Measurements from ENCODE around the gene KLF16. TPM values are rescaled to one million over a fixed set of nuclear protein-coding genes. Genes with fewer than 3 reads are reported as not detected.

The KLF16 gene
- polyA plus RNA-seq, 3 donors = 0.51 to 23.3 (median 0.67) TPM

- peaks cover 73% of the 10 kb centered on the region for H3K79me2 ChIP-seq (ENCODE audit: insufficient read depth, low read length)
- H3K4me3 ChIP-seq (replicated peaks in 1 of 3; ENCODE audit: low read depth in 2 of 3, low read length in 3 of 3) = peak overlapping the region in 1 of 3 experiments; percentile 96
- H3K36me3 Mint-ChIP-seq = peaks cover 11 to 48% of the 10 kb centered on the region in 2 donors
- intact Hi-C loops (cut with micrococcal nuclease) = no loop called here
- no peaks in the 10 kb centered on the region for H3K27me3 ChIP-seq (ENCODE audit: control insufficient read depth in 2 of 2, insufficient read depth in 2 of 2, low read length in 2 of 2)
- peaks cover 1 to 2% (median 2%) of the 10 kb centered on the region in 3 donors for H3K27me3 Mint-ChIP-seq (ENCODE audit: low read depth in 3 of 3)
- H3K4me1 ChIP-seq (ENCODE audit: control insufficient read depth in 1 of 2, insufficient read depth in 2 of 2, low read length in 2 of 2) = peaks cover 18 to 34% of the 10 kb centered on the region in 2 donors
- peaks cover 11 to 30% of the 10 kb centered on the region in 2 donors for H3K36me3 ChIP-seq (replicated peaks in 1 of 2; ENCODE audit: control insufficient read depth in 1 of 2, insufficient read depth in 2 of 2, low read length in 2 of 2)
- no peaks in the 10 kb centered on the region for H3K9me3 Mint-ChIP-seq
- no peaks in the 10 kb centered on the region for H3K9me3 ChIP-seq (replicated peaks in 1 of 2; ENCODE audit: control insufficient read depth in 1 of 2, insufficient read depth in 1 of 2, low read length in 2 of 2)
- no peak overlapping the region for H3K9ac ChIP-seq (ENCODE audit: insufficient read depth, low read length, poor library complexity, severe bottlenecking)
- H3K27ac Mint-ChIP-seq = peak overlapping the region in 4 of 7 donors; percentile 57 to 96 (median 94)
- H3K4me3 Mint-ChIP-seq = peak overlapping the region in 1 of 2 donors; percentile 91
- peaks cover 84% of the 10 kb centered on the region for H4K20me1 ChIP-seq (ENCODE audit: insufficient read depth, low read length)
- H2AFZ ChIP-seq (ENCODE audit: insufficient read depth, low read depth, low read length, poor library complexity, severe bottlenecking) = no peak overlapping the region
- WGBS (ENCODE audit: insufficient coverage) = 94% methylated on average over 29 of the region's 29 CpGs
- H3K4me1 Mint-ChIP-seq = peaks cover 41% of the 10 kb centered on the region
- TF ChIP-seq, protein P1, sequence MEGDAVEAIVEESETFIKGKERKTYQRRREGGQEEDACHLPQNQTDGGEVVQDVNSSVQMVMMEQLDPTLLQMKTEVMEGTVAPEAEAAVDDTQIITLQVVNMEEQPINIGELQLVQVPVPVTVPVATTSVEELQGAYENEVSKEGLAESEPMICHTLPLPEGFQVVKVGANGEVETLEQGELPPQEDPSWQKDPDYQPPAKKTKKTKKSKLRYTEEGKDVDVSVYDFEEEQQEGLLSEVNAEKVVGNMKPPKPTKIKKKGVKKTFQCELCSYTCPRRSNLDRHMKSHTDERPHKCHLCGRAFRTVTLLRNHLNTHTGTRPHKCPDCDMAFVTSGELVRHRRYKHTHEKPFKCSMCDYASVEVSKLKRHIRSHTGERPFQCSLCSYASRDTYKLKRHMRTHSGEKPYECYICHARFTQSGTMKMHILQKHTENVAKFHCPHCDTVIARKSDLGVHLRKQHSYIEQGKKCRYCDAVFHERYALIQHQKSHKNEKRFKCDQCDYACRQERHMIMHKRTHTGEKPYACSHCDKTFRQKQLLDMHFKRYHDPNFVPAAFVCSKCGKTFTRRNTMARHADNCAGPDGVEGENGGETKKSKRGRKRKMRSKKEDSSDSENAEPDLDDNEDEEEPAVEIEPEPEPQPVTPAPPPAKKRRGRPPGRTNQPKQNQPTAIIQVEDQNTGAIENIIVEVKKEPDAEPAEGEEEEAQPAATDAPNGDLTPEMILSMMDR (IDR thresholded peaks at IDR 0.05) = no peak
- peak overlapping the region; percentile 97 for H3K4me2 ChIP-seq (replicated peaks; ENCODE audit: extremely low read depth, low read length, poor library complexity, severe bottlenecking)
- DNase-seq = no peak
- peak overlapping the region in 1 of 2 donors; percentile 95 for H3K27ac ChIP-seq (ENCODE audit: low read depth in 1 of 2, low read length in 2 of 2)
Measured at GRCh38 chr19:1846517-1847204, 16.7 kb downstream of the KLF16 start.

DNA sequence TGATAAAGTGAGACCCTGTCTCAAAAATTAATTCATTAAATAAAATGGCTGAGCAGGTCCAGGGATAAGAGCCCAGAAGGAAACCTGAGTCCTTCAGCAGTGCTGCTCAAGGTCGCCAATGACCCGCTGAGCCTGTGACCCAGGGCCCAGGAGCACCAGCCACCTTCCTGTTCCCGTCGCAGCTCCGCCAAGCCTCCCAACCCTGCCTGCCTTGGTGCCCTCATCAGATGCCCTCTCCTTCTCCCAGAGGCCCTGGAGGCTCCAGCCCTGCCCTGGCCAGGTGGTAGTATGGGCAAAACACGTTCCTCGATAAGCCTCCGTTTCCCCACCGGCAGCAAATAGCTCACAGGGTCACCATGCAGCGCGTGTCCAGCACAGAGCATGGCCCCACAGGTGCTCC is 17.7 kb downstream of the KLF16 start:
- H3K9me3 ChIP-seq (replicated peaks in 1 of 2; ENCODE audit: control insufficient read depth in 1 of 2, insufficient read depth in 1 of 2, low read length in 2 of 2) = no peaks in the 10 kb centered on the region
- peaks cover 20 to 36% of the 10 kb centered on the region in 2 donors for H3K4me1 ChIP-seq (ENCODE audit: control insufficient read depth in 1 of 2, insufficient read depth in 2 of 2, low read length in 2 of 2)
- Mint-ChIP-seq H3K27me3 (ENCODE audit: low read depth in 3 of 3) (peaks cover 0 to 1% (median 0%) of the 10 kb centered on the region in 3 donors), H3K36me3 (peaks cover 9 to 48% of the 10 kb centered on the region in 2 donors), H3K4me1 (peaks cover 42% of the 10 kb centered on the region), H3K9me3 (no peaks in the 10 kb centered on the region), H3K27ac (peak overlapping the region in 1 of 7 donors; percentile 70), H3K4me3 (no peak overlapping the region)
- no peak for DNase-seq
- intact Hi-C loops (cut with micrococcal nuclease) = no loop called here
- H3K27me3 ChIP-seq (ENCODE audit: control insufficient read depth in 2 of 2, insufficient read depth in 2 of 2, low read length in 2 of 2) = no peaks in the 10 kb centered on the region
- TF ChIP-seq, protein P1 (IDR thresholded peaks at IDR 0.05) = no peak
- H3K4me3 ChIP-seq (replicated peaks in 1 of 3; ENCODE audit: low read depth in 2 of 3, low read length in 3 of 3) = no peak overlapping the region
- peaks cover 84% of the 10 kb centered on the region for H4K20me1 ChIP-seq (ENCODE audit: insufficient read depth, low read length)
- WGBS (ENCODE audit: insufficient coverage) = 100% methylated on average over 6 of the region's 11 CpGs
- H2AFZ ChIP-seq (ENCODE audit: insufficient read depth, low read depth, low read length, poor library complexity, severe bottlenecking) = no peak overlapping the region
- peak overlapping the region in 1 of 2 donors; percentile 18 for H3K27ac ChIP-seq (ENCODE audit: low read depth in 1 of 2, low read length in 2 of 2)
- peaks cover 76% of the 10 kb centered on the region for H3K79me2 ChIP-seq (ENCODE audit: insufficient read depth, low read length)
- H3K36me3 ChIP-seq (replicated peaks in 1 of 2; ENCODE audit: control insufficient read depth in 1 of 2, insufficient read depth in 2 of 2, low read length in 2 of 2) = peaks cover 11 to 30% of the 10 kb centered on the region in 2 donors
- H3K4me2 ChIP-seq (replicated peaks; ENCODE audit: extremely low read depth, low read length, poor library complexity, severe bottlenecking) = no peak overlapping the region
- no peak overlapping the region for H3K9ac ChIP-seq (ENCODE audit: insufficient read depth, low read length, poor library complexity, severe bottlenecking)
